AG04449 (cell line): ENCODE results near the gene HOXA4.

Source experiments
- CTCF ChIA-PET: fragments of 350-600 bp; formaldehyde crosslinking; extraction: SDS; loops from one replicate; lab custom pipeline; 2021; ENCODE audit warnings: antibody characterized with exemption; lab: Yijun Ruan, JAX
- POLR2A ChIA-PET: fragments of 400-600, 350-600 bp; formaldehyde crosslinking; extraction: SDS; loops from one replicate; lab custom pipeline; 2020; ENCODE audit warnings: antibody characterized with exemption, inconsistent platforms; lab: Yijun Ruan, JAX
- DNase-seq: peaks from one replicate; pipeline ENCODE4 v3.0.0-alpha.2; 2010; ENCODE audit warnings: low read depth, low spot score
- H3K4me3 ChIP-seq: 2 replicates; pipeline ENCODE4 v1.5.1; 2011; ENCODE audit warnings: low read depth, mild to moderate bottlenecking, control low read depth, low read length
- CTCF ChIP-seq: IDR thresholded peaks from one replicate; pipeline ENCODE4 v1.5.1; 2011; ENCODE audit warnings: mild to moderate bottlenecking, moderate library complexity, low read length, control low read depth, inconsistent platforms; ENCODE audit not compliant: insufficient read depth; ENCODE audit errors: missing control alignments

Gene HOXA4

GRCh38 chr7:27130540-27131389 is at the start of gene HOXA4:
TSS of gene HOXA4 (minus strand) at chr7:27130757. CDS start at chr7:27130733, 24 bp downstream.
- POLR2A ChIA-PET = interaction anchor here (1.3 to 1.6 kb wide), 2 partner anchors 20 to 34 kb away, joined by 5 to 6 read pairs; no protein-coding TSS in a partner anchor
- no peak for TF ChIP-seq CTCF
- peak within 1 kb of the TSS; percentile 68 for H3K4me3 ChIP-seq
- DNase-seq = no peak
- CTCF ChIA-PET = interaction anchor here (0.8 to 3.4 kb wide), 14 partner anchors 9 to 1238 kb away, joined by 3 to 32 read pairs (median 4); partner anchors contain the start of gene HOXA5

- ChIA-PET CTCF (interaction anchor here (0.6 to 9.5 kb wide), 27 partner anchors 8 to 1287 kb away, joined by 3 to 117 read pairs (median 4); partner anchors contain the start of genes HOXA3, HOXA7 and HOXA9), POLR2A (interaction anchor here (1.1 to 4.8 kb wide), 5 partner anchors 10 to 1323 kb away, joined by 4 to 53 read pairs (median 10); partner anchors contain the start of gene HOXA9)
- peak overlapping the region; percentile 75 for H3K4me3 ChIP-seq
- DNase-seq = no peak
- peak; percentile 97 for TF ChIP-seq CTCF
These were observed 49.2 kb upstream of the HOXA4 start for GRCh38 chr7:27179503-27180430.

GRCh38 chr7:27179030-27179429 is 48.5 kb upstream of the HOXA4 start:
- no peak for TF ChIP-seq CTCF
- H3K4me3 ChIP-seq = peak overlapping the region; percentile 75
- DNase-seq = no peak
- ChIA-PET POLR2A (interaction anchor here (0.7 to 4.8 kb wide), 6 partner anchors 10 to 1322 kb away, joined by 4 to 53 read pairs (median 8); partner anchors contain the start of gene HOXA9), CTCF (interaction anchor here (0.8 to 9.5 kb wide), 25 partner anchors 9 to 1286 kb away, joined by 3 to 117 read pairs (median 4); partner anchors contain the start of genes HOXA3, HOXA7 and HOXA9)

GRCh38 chr7:27178366-27178765 is 47.8 kb upstream of the HOXA4 start:
- POLR2A ChIA-PET = interaction anchor here (0.7 to 4.8 kb wide), 5 partner anchors 9 to 1321 kb away, joined by 5 to 53 read pairs (median 10); partner anchors contain the start of gene HOXA9
- peak overlapping the region; percentile 75 for H3K4me3 ChIP-seq
- no peak for TF ChIP-seq CTCF
- DNase-seq = no peak
- CTCF ChIA-PET = interaction anchor here (1.1 to 9.5 kb wide), 11 partner anchors 9 to 1286 kb away, joined by 3 to 117 read pairs (median 5); partner anchors contain the start of genes HOXA7 and HOXA9

GRCh38 chr7:27177795-27178320 is 47.3 kb upstream of the HOXA4 start:
- no peak for DNase-seq
- CTCF ChIA-PET = interaction anchor here (1.1 to 9.5 kb wide), 6 partner anchors 8 to 1285 kb away, joined by 4 to 117 read pairs (median 10); partner anchors contain the start of gene HOXA9
- POLR2A ChIA-PET = interaction anchor here (1.4 to 4.8 kb wide), 2 partner anchors 8 to 1321 kb away, joined by 6 to 53 read pairs; no protein-coding TSS in a partner anchor
- no peak for TF ChIP-seq CTCF
- peak overlapping the region; percentile 75 for H3K4me3 ChIP-seq
